ENCODE results near the gene C16orf46.

GRCh38 chr16:81061871-81062608 is 15.0 kb downstream of the C16orf46 start:
- TF ChIP-seq POLR2AphosphoS5 (IDR thresholded peaks at IDR 0.05) (no peak), CTCF (IDR thresholded peaks at IDR 0.05) (no peak), POLR2A (IDR thresholded peaks at IDR 0.05) (no peak)

All from breast epithelium (tissue), 3 donors.